CD4-positive, alpha-beta T cell treated with Interleukin-15 for 1 hour (primary cell): ENCODE results near the gene CUX1.
"Not testable (repeated sequence)": the region's sequence is repeated elsewhere in the genome, so short reads cannot be mapped to it uniquely, and the experiment has no call there.

Experiments used
- DNase-seq: peaks from one replicate; pipeline ENCODE4 v3.0.0-alpha.2; 2020

The CUX1 gene

GRCh38 chr7:102167254-102167653, 349.8 kb downstream of the CUX1 start:
- DNase-seq, result no peak

GRCh38 chr7:102169651-102170392, 352.4 kb downstream of the CUX1 start:
- no peak for DNase-seq

- no peak for DNase-seq
These were observed 353.1 kb downstream of the CUX1 start for GRCh38 chr7:102170393-102170970.

GRCh38 chr7:102173669-102174068, 356.2 kb downstream of the CUX1 start:
- no peak for DNase-seq

- no peak for DNase-seq
These were observed 358.2 kb downstream of the CUX1 start for GRCh38 chr7:102175423-102176170.

- no peak for DNase-seq
These were observed 361.0 kb downstream of the CUX1 start for GRCh38 chr7:102178410-102178809.

GRCh38 chr7:102180727-102181126, 363.3 kb downstream of the CUX1 start:
- no peak for DNase-seq

GRCh38 chr7:102181517-102181916, 364.1 kb downstream of the CUX1 start:
- no peak for DNase-seq

GRCh38 chr7:102182016-102182415, 364.6 kb downstream of the CUX1 start:
- DNase-seq, result no peak

GRCh38 chr7:102183848-102184247, 366.4 kb downstream of the CUX1 start:
- not testable (repeated sequence) for DNase-seq

- no peak for DNase-seq
These were observed 366.9 kb downstream of the CUX1 start for GRCh38 chr7:102184303-102184702.

GRCh38 chr7:102185796-102186195, 368.4 kb downstream of the CUX1 start:
- no peak for DNase-seq

GRCh38 chr7:102186306-102186705, 368.9 kb downstream of the CUX1 start:
- no peak for DNase-seq

- no peak for DNase-seq
These were observed 371.3 kb downstream of the CUX1 start for GRCh38 chr7:102188746-102189145.

GRCh38 chr7:102189756-102190155, 372.3 kb downstream of the CUX1 start:
- no peak for DNase-seq

- no peak for DNase-seq
These were observed 373.4 kb downstream of the CUX1 start for GRCh38 chr7:102190776-102191350.

GRCh38 chr7:102191556-102192379, 374.3 kb downstream of the CUX1 start:
- DNase-seq, result no peak

- DNase-seq, result no peak
These were observed 375.4 kb downstream of the CUX1 start for GRCh38 chr7:102192790-102193189.

- no peak for DNase-seq
These were observed 376.4 kb downstream of the CUX1 start for GRCh38 chr7:102193806-102194205.

- DNase-seq, result no peak
These were observed 377.9 kb downstream of the CUX1 start for GRCh38 chr7:102195361-102195760.

- DNase-seq, result no peak
These were observed 378.6 kb downstream of the CUX1 start for GRCh38 chr7:102196028-102196427.

- no peak for DNase-seq
These were observed 379.7 kb downstream of the CUX1 start for GRCh38 chr7:102197161-102197560.

GRCh38 chr7:102197599-102197998, 380.2 kb downstream of the CUX1 start:
- no peak for DNase-seq
